CD4-positive, alpha-beta memory T cell (primary cell): ENCODE data around the gene PRR3. TPM values are rescaled to one million over a fixed set of nuclear protein-coding genes. Genes with fewer than 3 reads are reported as not detected.

Experiments used
- CTCF ChIA-PET: fragments of 350-600 bp; sonication (Branson Sonifier 250); formaldehyde crosslinking; loops from one replicate; lab custom pipeline; 2021; ENCODE audit warnings: inconsistent platforms; ENCODE audit not compliant: partially characterized antibody; lab: Charles Lee
- POLR2A ChIA-PET: fragments of 350-600 bp; sonication (Branson Sonifier 250); formaldehyde crosslinking; loops from one replicate; lab custom pipeline; 2021; ENCODE audit not compliant: partially characterized antibody; lab: Charles Lee
- DNase-seq, 5 donors: peaks; one replicate each; pipeline versions ENCODE4 v3.0.0 to v3.0.0-alpha.2; 2020 to 2022; ENCODE audit warnings: mixed read lengths in 1 of 5
- H3K27ac ChIP-seq: one replicate; pipeline ENCODE4 v1.7.0; 2013; ENCODE audit warnings: low read depth, low read length
- H3K27me3 ChIP-seq: 2 replicates; pipeline ENCODE4 v1.7.0; 2013; ENCODE audit warnings: mild to moderate bottlenecking, low read length, moderate library complexity; ENCODE audit not compliant: insufficient read depth
- H3K36me3 ChIP-seq: 2 replicates; pipeline ENCODE4 v1.7.0; 2013; ENCODE audit warnings: mild to moderate bottlenecking, low read length, moderate library complexity; ENCODE audit not compliant: insufficient read depth
- H3K4me1 ChIP-seq: 2 replicates; pipeline ENCODE4 v1.7.0; 2013; ENCODE audit warnings: mild to moderate bottlenecking, low read length, moderate library complexity; ENCODE audit not compliant: insufficient read depth
- H3K4me3 ChIP-seq, 2 donors: one replicate each; pipeline ENCODE4 v1.7.0; 2013; ENCODE audit warnings: low read length in 2 of 2, mild to moderate bottlenecking in 1 of 2
- H3K9me3 ChIP-seq, 2 donors: one replicate each; pipeline ENCODE4 v1.7.0; 2013; ENCODE audit warnings: low read length in 2 of 2, control low read depth in 1 of 2; ENCODE audit not compliant: control insufficient read depth in 1 of 2
- H3K27ac Mint-ChIP-seq, 7 donors: one replicate each; pipeline ENCODE4 v1.8.0; 2020 to 2021; ENCODE audit warnings: mixed read lengths in 7 of 7, mild to moderate bottlenecking in 6 of 7, inconsistent platforms in 3 of 7, moderate library complexity in 3 of 7
- H3K27me3 Mint-ChIP-seq, 2 donors: one replicate each; pipeline ENCODE4 v1.8.0; 2020 to 2021; ENCODE audit warnings: mixed read lengths in 2 of 2
- H3K36me3 Mint-ChIP-seq, 2 donors: one replicate each; pipeline ENCODE4 v1.8.0; 2020 to 2021; ENCODE audit warnings: mixed read lengths in 2 of 2, inconsistent platforms in 1 of 2, mild to moderate bottlenecking in 1 of 2
- H3K4me1 Mint-ChIP-seq, 4 donors: one replicate each; pipeline ENCODE4 v1.8.0; 2020 to 2021; ENCODE audit warnings: mixed read lengths in 4 of 4, mild to moderate bottlenecking in 1 of 4
- H3K4me3 Mint-ChIP-seq, 8 donors: one replicate each; pipeline ENCODE4 v1.8.0; 2020 to 2021; ENCODE audit warnings: mixed read lengths in 8 of 8, mild to moderate bottlenecking in 7 of 8, moderate library complexity in 6 of 8, inconsistent platforms in 3 of 8
- H3K9me3 Mint-ChIP-seq, 8 donors: one replicate each; pipeline ENCODE4 v1.8.0; 2020 to 2021; ENCODE audit warnings: mixed read lengths in 8 of 8, mild to moderate bottlenecking in 5 of 8, inconsistent platforms in 3 of 8, moderate library complexity in 1 of 8
- intact Hi-C: fragments of 100-400 bp; cut with micrococcal nuclease; formaldehyde crosslinking; loops from one replicate; pipeline ENCODE4 v1.15.1; 2023
- polyA plus RNA-seq, 2 donors: library from polyadenylated mRNA; unstranded; fragments of 300-500 nt; fragmentation: Illumina TruSeq; gene quantifications; one replicate each; pipeline ENCODE4 v1.2.3, GENCODE V29; 2021
- total RNA-seq, 2 experiments: library from RNA; stranded (reverse); gene quantifications; one replicate each; pipeline ENCODE4 v1.2.3, GENCODE V29; 2021

The PRR3 gene
- total and polyA plus RNA-seq, 4 experiments from 2014 or later = 4.3 to 29.1 (median 17.4) TPM

DNA sequence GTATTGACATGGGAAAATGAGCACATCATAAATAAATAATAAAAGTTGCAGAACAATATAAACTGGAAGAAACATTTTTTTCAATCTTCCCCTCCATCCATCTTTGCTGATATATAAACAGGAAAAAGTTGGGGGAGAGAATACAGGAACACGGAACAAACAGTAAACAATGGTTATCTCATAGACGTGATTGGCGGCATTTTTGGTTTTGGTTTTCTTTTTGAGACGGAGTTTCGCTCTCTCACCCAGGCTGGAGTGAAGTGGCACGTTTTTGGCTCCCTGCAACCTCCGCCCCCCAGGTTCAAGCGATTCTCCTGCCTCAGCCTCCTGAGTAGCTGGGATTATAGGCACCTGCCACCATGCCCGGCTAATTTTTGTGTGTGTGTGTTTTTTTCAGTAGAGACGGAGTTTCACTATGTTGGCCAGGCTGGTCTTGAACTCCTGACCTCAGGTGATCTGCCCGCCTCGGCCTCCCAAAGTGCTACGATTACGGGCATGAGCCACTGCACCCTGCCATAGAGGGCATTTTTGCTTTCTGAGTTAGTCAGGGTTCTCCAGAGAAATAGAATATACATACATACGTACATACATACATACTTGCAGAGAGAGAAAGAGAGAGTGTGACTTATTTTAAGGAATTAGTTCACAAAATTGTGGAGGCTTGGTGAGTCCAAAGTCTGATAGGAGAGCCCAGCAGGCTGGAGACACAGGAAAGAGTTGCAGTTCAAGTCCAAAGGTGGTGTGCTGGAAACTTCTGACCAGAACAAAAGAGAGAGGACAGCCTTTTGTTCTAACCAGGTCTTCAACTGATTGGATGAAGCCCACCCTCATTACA lies 23.4 kb upstream of the PRR3 start:
- H3K9me3 ChIP-seq = no peaks in the 10 kb centered on the region
- Mint-ChIP-seq H3K4me1 (peaks cover 25 to 45% (median 35%) of the 10 kb centered on the region in 4 donors), H3K4me3 (peak overlapping the region; percentile 82 to 96 (median 92)), H3K9me3 (peaks cover 0 to 2% (median 0%) of the 10 kb centered on the region in 8 donors), H3K27me3 (no peaks in the 10 kb centered on the region), H3K36me3 (peaks cover 0 to 3% of the 10 kb centered on the region in 2 donors), H3K27ac (peak overlapping the region; percentile 85 to 99 (median 95))
- peaks cover 37% of the 10 kb centered on the region for H3K4me1 ChIP-seq
- intact Hi-C loops = loop anchor here (2.0 kb wide), 1 partner anchor 25 kb away; no protein-coding TSS in a partner anchor
- no peak overlapping the region for H3K4me3 ChIP-seq
- H3K27ac ChIP-seq = peak overlapping the region; percentile 32
- H3K27me3 ChIP-seq = no peaks in the 10 kb centered on the region
- CTCF ChIA-PET = interaction anchor here (0.8 to 5.2 kb wide), 14 partner anchors 9 to 202 kb away, joined by 3 to 131 read pairs (median 10); no protein-coding TSS in a partner anchor
- POLR2A ChIA-PET = interaction anchor here (1.0 to 10.7 kb wide), 7 partner anchors 8 to 50 kb away, joined by 5 to 346 read pairs (median 26); no protein-coding TSS in a partner anchor
- no peaks in the 10 kb centered on the region for H3K36me3 ChIP-seq
- DNase-seq = peak in 4 of 5 donors; percentile 31 to 52 (median 50)

- Mint-ChIP-seq H3K9me3 (no peaks in the 10 kb centered on the region), H3K36me3 (peaks cover 0 to 2% of the 10 kb centered on the region in 2 donors), H3K4me3 (peak overlapping the region in 1 of 8 donors; percentile 15), H3K27me3 (no peaks in the 10 kb centered on the region), H3K4me1 (peaks cover 20 to 35% (median 21%) of the 10 kb centered on the region in 4 donors), H3K27ac (peak overlapping the region in 1 of 7 donors; percentile 19)
- no peak overlapping the region for H3K4me3 ChIP-seq
- H3K9me3 ChIP-seq = no peaks in the 10 kb centered on the region
- no peaks in the 10 kb centered on the region for H3K36me3 ChIP-seq
- POLR2A ChIA-PET = interaction anchor here (1.2 to 14.0 kb wide), 2 partner anchors 18 to 44 kb away, joined by 5 to 255 read pairs; no protein-coding TSS in a partner anchor
- no peak for DNase-seq
- H3K27me3 ChIP-seq = no peaks in the 10 kb centered on the region
- peaks cover 19% of the 10 kb centered on the region for H3K4me1 ChIP-seq
- intact Hi-C loops = no loop called here
- no peak overlapping the region for H3K27ac ChIP-seq
- CTCF ChIA-PET = interaction anchor here (1.5 to 21.7 kb wide), 4 partner anchors 17 to 59 kb away, joined by 3 to 416 read pairs (median 162); partner anchors contain the start of genes GNL1 and PRR3
Measured at GRCh38 chr6:30537931-30538330, 19.2 kb upstream of the PRR3 start.

- peak overlapping the region; percentile 46 for H3K27ac ChIP-seq
- Mint-ChIP-seq H3K4me3 (peak overlapping the region; percentile 84 to 94 (median 90)), H3K36me3 (peaks cover 7 to 12% of the 10 kb centered on the region in 2 donors), H3K27ac (peak overlapping the region; percentile 79 to 99 (median 95)), H3K9me3 (no peaks in the 10 kb centered on the region), H3K4me1 (peaks cover 31 to 44% (median 31%) of the 10 kb centered on the region in 4 donors), H3K27me3 (no peaks in the 10 kb centered on the region)
- CTCF ChIA-PET = interaction anchor here (0.6 to 21.7 kb wide), 46 partner anchors 10 to 544 kb away, joined by 3 to 416 read pairs (median 7); partner anchors contain the start of genes ABCF1, DHX16, GNL1 and PRR3
- no peaks in the 10 kb centered on the region for H3K27me3 ChIP-seq
- H3K36me3 ChIP-seq = peaks cover 10% of the 10 kb centered on the region
- H3K4me1 ChIP-seq = peaks cover 37% of the 10 kb centered on the region
- no peaks in the 10 kb centered on the region for H3K9me3 ChIP-seq
- peak; percentile 81 to 83 (median 82) for DNase-seq
- intact Hi-C loops = loop anchor here (1.0 to 5.0 kb wide), 8 partner anchors 15 to 545 kb away; partner anchors contain the start of genes ABCF1, DHX16 and GNL1
- peak overlapping the region; percentile 39 to 60 for H3K4me3 ChIP-seq
- POLR2A ChIA-PET = interaction anchor here (0.5 to 14.0 kb wide), 34 partner anchors 9 to 1008 kb away, joined by 3 to 255 read pairs (median 6); partner anchors contain the start of genes ABCF1, DHX16, GNL1 and MRPS18B
Measured at GRCh38 chr6:30541515-30542403, 15.3 kb upstream of the PRR3 start.

DNA sequence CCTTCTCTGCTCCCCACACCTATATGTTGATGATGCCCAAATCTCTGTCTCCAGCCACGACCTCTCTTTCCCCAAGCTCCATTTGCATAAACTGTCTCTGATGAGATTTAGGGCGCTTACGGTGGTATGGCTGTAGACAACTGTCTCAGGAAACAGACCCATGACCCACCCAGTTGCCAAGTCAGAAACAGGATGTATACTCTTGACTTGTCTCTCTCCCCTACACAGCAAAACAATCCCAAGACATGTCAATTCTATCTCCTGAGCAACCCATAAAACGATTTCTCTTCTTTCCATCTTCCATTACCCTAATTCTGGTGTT lies 14.7 kb upstream of the PRR3 start:
- intact Hi-C loops = loop anchor here (1.0 to 5.0 kb wide), 2 partner anchors 14 to 335 kb away; partner anchors contain the start of gene GNL1
- Mint-ChIP-seq H3K27me3 (no peaks in the 10 kb centered on the region), H3K4me3 (peak overlapping the region; percentile 84 to 94 (median 90)), H3K36me3 (peaks cover 7 to 13% of the 10 kb centered on the region in 2 donors), H3K27ac (peak overlapping the region; percentile 79 to 99 (median 95)), H3K9me3 (no peaks in the 10 kb centered on the region), H3K4me1 (peaks cover 31 to 44% (median 31%) of the 10 kb centered on the region in 4 donors)
- no peaks in the 10 kb centered on the region for H3K27me3 ChIP-seq
- H3K36me3 ChIP-seq = peaks cover 11% of the 10 kb centered on the region
- H3K9me3 ChIP-seq = no peaks in the 10 kb centered on the region
- DNase-seq = peak; percentile 54 to 72 (median 59)
- ChIA-PET POLR2A (interaction anchor here (0.7 to 14.0 kb wide), 26 partner anchors 10 to 190 kb away, joined by 3 to 255 read pairs (median 13); partner anchors contain the start of genes ABCF1, DHX16, GNL1 and MRPS18B), CTCF (interaction anchor here (0.7 to 21.7 kb wide), 32 partner anchors 11 to 287 kb away, joined by 3 to 416 read pairs (median 10); partner anchors contain the start of genes ABCF1, DHX16, GNL1 and PRR3)
- peak overlapping the region; percentile 46 for H3K27ac ChIP-seq
- peaks cover 37% of the 10 kb centered on the region for H3K4me1 ChIP-seq
- H3K4me3 ChIP-seq = peak overlapping the region; percentile 39 to 60

DNA sequence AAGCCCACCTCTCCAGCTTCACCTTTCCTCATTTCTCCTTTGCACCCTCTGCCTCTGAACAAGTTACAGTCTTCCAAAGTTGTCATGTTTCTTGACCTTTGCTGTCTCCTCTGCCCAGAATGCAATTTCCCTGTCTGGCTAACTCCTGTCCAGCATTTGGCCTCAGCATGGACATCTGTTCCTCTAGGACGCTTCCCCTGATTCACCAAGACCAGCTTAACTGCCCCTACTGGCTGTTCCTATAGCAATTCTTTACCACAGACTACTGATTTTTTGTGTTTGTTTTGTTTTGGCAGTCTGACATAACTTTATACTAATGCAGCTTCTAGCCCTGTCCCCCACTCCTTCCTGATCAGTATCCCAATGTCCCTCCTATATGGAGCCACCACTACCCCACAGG lies 14.2 kb upstream of the PRR3 start:
- Mint-ChIP-seq H3K27me3 (no peaks in the 10 kb centered on the region), H3K27ac (peak overlapping the region; percentile 79 to 99 (median 95)), H3K4me3 (peak overlapping the region; percentile 84 to 94 (median 90)), H3K9me3 (no peaks in the 10 kb centered on the region), H3K4me1 (peaks cover 31 to 41% (median 31%) of the 10 kb centered on the region in 4 donors), H3K36me3 (peaks cover 7 to 16% of the 10 kb centered on the region in 2 donors)
- no peaks in the 10 kb centered on the region for H3K9me3 ChIP-seq
- peak overlapping the region in 1 of 2 donors; percentile 60 for H3K4me3 ChIP-seq
- H3K36me3 ChIP-seq = peaks cover 11% of the 10 kb centered on the region
- CTCF ChIA-PET = interaction anchor here (0.7 to 21.7 kb wide), 30 partner anchors 7 to 198 kb away, joined by 3 to 416 read pairs (median 12); partner anchors contain the start of genes ABCF1, GNL1 and PRR3
- intact Hi-C loops = loop anchor here (1.0 to 5.0 kb wide), 2 partner anchors 13 to 334 kb away; partner anchors contain the start of gene GNL1
- no peaks in the 10 kb centered on the region for H3K27me3 ChIP-seq
- no peak for DNase-seq
- H3K27ac ChIP-seq = peak overlapping the region; percentile 46
- POLR2A ChIA-PET = interaction anchor here (1.2 to 14.0 kb wide), 21 partner anchors 11 to 190 kb away, joined by 3 to 255 read pairs (median 18); partner anchors contain the start of genes ABCF1, DHX16, GNL1 and MRPS18B
- H3K4me1 ChIP-seq = peaks cover 37% of the 10 kb centered on the region

- no peaks in the 10 kb centered on the region for H3K27me3 Mint-ChIP-seq
- H3K27ac Mint-ChIP-seq = peak overlapping the region; percentile 79 to 96 (median 91)
- POLR2A ChIA-PET = interaction anchor here (1.2 to 14.0 kb wide), 14 partner anchors 11 to 138 kb away, joined by 3 to 255 read pairs (median 20); partner anchors contain the start of genes ABCF1, GNL1, MRPS18B and PPP1R10
- H3K4me3 ChIP-seq = no peak overlapping the region
- H3K9me3 ChIP-seq = no peaks in the 10 kb centered on the region
- peaks cover 12 to 24% of the 10 kb centered on the region in 2 donors for H3K36me3 Mint-ChIP-seq
- intact Hi-C loops = loop anchor here (1.0 to 5.0 kb wide), 2 partner anchors 61 to 333 kb away; no protein-coding TSS in a partner anchor
- peaks cover 16% of the 10 kb centered on the region for H3K36me3 ChIP-seq
- no peaks in the 10 kb centered on the region for H3K9me3 Mint-ChIP-seq
- H3K4me3 Mint-ChIP-seq = peak overlapping the region; percentile 65 to 81 (median 74)
- H3K4me1 ChIP-seq = peaks cover 37% of the 10 kb centered on the region
- peak overlapping the region; percentile 46 for H3K27ac ChIP-seq
- H3K27me3 ChIP-seq = no peaks in the 10 kb centered on the region
- CTCF ChIA-PET = interaction anchor here (1.1 to 21.7 kb wide), 26 partner anchors 8 to 190 kb away, joined by 3 to 416 read pairs (median 16); partner anchors contain the start of genes ABCF1, GNL1, MDC1 and PRR3
- peak; percentile 27 to 65 (median 36) for DNase-seq
- H3K4me1 Mint-ChIP-seq = peaks cover 31 to 39% (median 33%) of the 10 kb centered on the region in 4 donors
Measured at GRCh38 chr6:30543821-30544220, 13.3 kb upstream of the PRR3 start.
